IPS-NIHi7 (cell line): ENCODE results near the gene CAPN12.

Experiments
- DNase-seq: peaks from one replicate; pipeline ENCODE4 v3.0.0; 2012; ENCODE audit warnings: mixed read lengths; ENCODE audit errors: extremely low spot score

CAPN12 gene

GRCh38 chr19:38710928-38711725, 33.1 kb downstream of the CAPN12 start:
- DNase-seq: no peak

- no peak for DNase-seq
Measured at GRCh38 chr19:38710416-38710702, 33.9 kb downstream of the CAPN12 start.

GRCh38 chr19:38709671-38710415, 34.4 kb downstream of the CAPN12 start:
- DNase-seq: no peak

GRCh38 chr19:38709119-38709518, 35.2 kb downstream of the CAPN12 start:
- no peak for DNase-seq

GRCh38 chr19:38708413-38709024, 35.8 kb downstream of the CAPN12 start:
- DNase-seq: no peak

- no peak for DNase-seq
Measured at GRCh38 chr19:38707512-38708114, 36.7 kb downstream of the CAPN12 start.

GRCh38 chr19:38706792-38707511, 37.3 kb downstream of the CAPN12 start:
- DNase-seq: no peak

GRCh38 chr19:38705197-38706019, 38.9 kb downstream of the CAPN12 start:
- DNase-seq: no peak

- DNase-seq: no peak
Measured at GRCh38 chr19:38704488-38705026, 39.7 kb downstream of the CAPN12 start.

- DNase-seq: no peak
Measured at GRCh38 chr19:38703509-38703908, 40.8 kb downstream of the CAPN12 start.

GRCh38 chr19:38702278-38702677, 42.0 kb downstream of the CAPN12 start:
- no peak for DNase-seq

- no peak for DNase-seq
Measured at GRCh38 chr19:38701455-38702063, 42.7 kb downstream of the CAPN12 start.

- no peak for DNase-seq
Measured at GRCh38 chr19:38700902-38701454, 43.3 kb downstream of the CAPN12 start.

- DNase-seq: no peak
Measured at GRCh38 chr19:38700350-38700901, 43.8 kb downstream of the CAPN12 start.

- DNase-seq: no peak
Measured at GRCh38 chr19:38699647-38700349, 44.5 kb downstream of the CAPN12 start.

GRCh38 chr19:38699027-38699346, 45.3 kb downstream of the CAPN12 start:
- no peak for DNase-seq

GRCh38 chr19:38698225-38699026, 45.8 kb downstream of the CAPN12 start:
- DNase-seq: no peak

- DNase-seq: no peak
Measured at GRCh38 chr19:38697641-38698071, 46.6 kb downstream of the CAPN12 start.
